Stimulated activated naive B cell treated with anti-CD40 and anti-IgM and Interleukin-4, amounts not matched to agents 10 μg/mL and 1 μg/mL and 100 μg/mL, for 72 hours (primary cell): ENCODE results near the gene STK11.
A peak's percentile ranks its signal among the peaks of the same experiment; 100 is the strongest.

Experiments used
- ATAC-seq, 2 donors: fragments of 150-1000 bp; cut with Tn5 transposase; replicated peaks; 2 replicates each; pipeline ENCODE4 v1.10.0; 2021; ENCODE audit warnings: moderate library complexity in 1 of 2
- DNase-seq: peaks from one replicate; pipeline ENCODE4 v3.0.0; 2021
- H3K27ac Mint-ChIP-seq: one replicate; pipeline ENCODE4 v1.8.0; 2022; ENCODE audit warnings: mild to moderate bottlenecking, mixed read lengths
- H3K27me3 Mint-ChIP-seq, 2 donors: one replicate each; pipeline ENCODE4 v1.8.0; 2022; ENCODE audit warnings: mixed read lengths in 2 of 2
- H3K36me3 Mint-ChIP-seq, 2 donors: one replicate each; pipeline ENCODE4 v1.8.0; 2022; ENCODE audit warnings: mixed read lengths in 2 of 2, mild to moderate bottlenecking in 1 of 2
- H3K4me1 Mint-ChIP-seq, 2 donors: one replicate each; pipeline ENCODE4 v1.8.0; 2022; ENCODE audit warnings: mixed read lengths in 2 of 2, mild to moderate bottlenecking in 1 of 2
- H3K4me3 Mint-ChIP-seq, 2 donors: one replicate each; pipeline ENCODE4 v1.8.0; 2022; ENCODE audit warnings: mild to moderate bottlenecking in 2 of 2, mixed read lengths in 2 of 2, moderate library complexity in 1 of 2
- H3K9me3 Mint-ChIP-seq, 2 donors: one replicate each; pipeline ENCODE4 v1.8.0; 2022; ENCODE audit warnings: mixed read lengths in 2 of 2, mild to moderate bottlenecking in 1 of 2

STK11 gene

GRCh38 chr19:1258163-1258492, 52.5 kb downstream of the STK11 start:
- Mint-ChIP-seq H3K4me3 (peak overlapping the region; percentile 41 to 56), H3K4me1 (peaks cover 47 to 79% of the 10 kb centered on the region in 2 donors), H3K36me3 (peaks cover 29 to 34% of the 10 kb centered on the region in 2 donors), H3K27ac (peak overlapping the region; percentile 78), H3K9me3 (no peaks in the 10 kb centered on the region), H3K27me3 (no peaks in the 10 kb centered on the region)
- no peak for DNase-seq
- no peak for ATAC-seq

- H3K27ac Mint-ChIP-seq: peak overlapping the region; percentile 98
- peak overlapping the region; percentile 92 to 97 for H3K4me3 Mint-ChIP-seq
- DNase-seq (no peak), ATAC-seq (no peak)
- H3K27me3 Mint-ChIP-seq: no peaks in the 10 kb centered on the region
- peaks cover 46 to 79% of the 10 kb centered on the region in 2 donors for H3K4me1 Mint-ChIP-seq
- H3K9me3 Mint-ChIP-seq: no peaks in the 10 kb centered on the region
- peaks cover 23 to 32% of the 10 kb centered on the region in 2 donors for H3K36me3 Mint-ChIP-seq
Measured at GRCh38 chr19:1258707-1259205, 53.2 kb downstream of the STK11 start.

- ATAC-seq (peak; percentile 43 to 44), DNase-seq (peak; percentile 72)
- Mint-ChIP-seq H3K4me1 (peaks cover 51 to 83% of the 10 kb centered on the region in 2 donors), H3K27ac (peak overlapping the region; percentile 98), H3K4me3 (peak overlapping the region; percentile 92 to 97), H3K36me3 (peaks cover 28 to 37% of the 10 kb centered on the region in 2 donors), H3K9me3 (no peaks in the 10 kb centered on the region), H3K27me3 (no peaks in the 10 kb centered on the region)
Measured at GRCh38 chr19:1259206-1259875, 53.8 kb downstream of the STK11 start.

- no peaks in the 10 kb centered on the region for H3K9me3 Mint-ChIP-seq
- peak; percentile 29 to 31 for ATAC-seq
- DNase-seq: peak; percentile 68
- H3K36me3 Mint-ChIP-seq: peaks cover 25 to 36% of the 10 kb centered on the region in 2 donors
- peak overlapping the region; percentile 92 to 97 for H3K4me3 Mint-ChIP-seq
- peaks cover 54 to 83% of the 10 kb centered on the region in 2 donors for H3K4me1 Mint-ChIP-seq
- H3K27me3 Mint-ChIP-seq: no peaks in the 10 kb centered on the region
- peak overlapping the region; percentile 98 for H3K27ac Mint-ChIP-seq
Measured at GRCh38 chr19:1259876-1260748, 54.5 kb downstream of the STK11 start.

- Mint-ChIP-seq H3K36me3 (peaks cover 21 to 34% of the 10 kb centered on the region in 2 donors), H3K27me3 (no peaks in the 10 kb centered on the region), H3K4me1 (peaks cover 55 to 83% of the 10 kb centered on the region in 2 donors), H3K4me3 (peak overlapping the region; percentile 92 to 97), H3K9me3 (no peaks in the 10 kb centered on the region), H3K27ac (peak overlapping the region; percentile 98)
- ATAC-seq (peak; percentile 65 to 72), DNase-seq (peak; percentile 98)
Measured at GRCh38 chr19:1260749-1261537, 55.4 kb downstream of the STK11 start.

GRCh38 chr19:1261538-1261797, 55.9 kb downstream of the STK11 start:
- peak overlapping the region; percentile 98 for H3K27ac Mint-ChIP-seq
- H3K4me3 Mint-ChIP-seq: peak overlapping the region; percentile 92 to 97
- H3K9me3 Mint-ChIP-seq: no peaks in the 10 kb centered on the region
- ATAC-seq: no peak
- H3K4me1 Mint-ChIP-seq: peaks cover 58 to 85% of the 10 kb centered on the region in 2 donors
- H3K27me3 Mint-ChIP-seq: no peaks in the 10 kb centered on the region
- no peak for DNase-seq
- H3K36me3 Mint-ChIP-seq: peaks cover 21 to 34% of the 10 kb centered on the region in 2 donors

- H3K9me3 Mint-ChIP-seq: no peaks in the 10 kb centered on the region
- H3K27me3 Mint-ChIP-seq: no peaks in the 10 kb centered on the region
- peak overlapping the region; percentile 92 to 97 for H3K4me3 Mint-ChIP-seq
- DNase-seq: no peak
- H3K27ac Mint-ChIP-seq: peak overlapping the region; percentile 98
- no peak for ATAC-seq
- peaks cover 59 to 86% of the 10 kb centered on the region in 2 donors for H3K4me1 Mint-ChIP-seq
- H3K36me3 Mint-ChIP-seq: peaks cover 21 to 34% of the 10 kb centered on the region in 2 donors
Measured at GRCh38 chr19:1261798-1262622, 56.4 kb downstream of the STK11 start.

GRCh38 chr19:1262623-1263123, 57.1 kb downstream of the STK11 start:
- ATAC-seq: no peak
- H3K4me3 Mint-ChIP-seq: peak overlapping the region; percentile 89 to 97
- peaks cover 18 to 29% of the 10 kb centered on the region in 2 donors for H3K36me3 Mint-ChIP-seq
- no peaks in the 10 kb centered on the region for H3K27me3 Mint-ChIP-seq
- no peaks in the 10 kb centered on the region for H3K9me3 Mint-ChIP-seq
- DNase-seq: no peak
- H3K4me1 Mint-ChIP-seq: peaks cover 61 to 87% of the 10 kb centered on the region in 2 donors
- H3K27ac Mint-ChIP-seq: peak overlapping the region; percentile 95

- no peak for DNase-seq
- Mint-ChIP-seq H3K4me3 (peak overlapping the region; percentile 89 to 97), H3K36me3 (peaks cover 14 to 24% of the 10 kb centered on the region in 2 donors), H3K27me3 (no peaks in the 10 kb centered on the region), H3K9me3 (no peaks in the 10 kb centered on the region), H3K27ac (peak overlapping the region; percentile 95), H3K4me1 (peaks cover 61 to 87% of the 10 kb centered on the region in 2 donors)
- ATAC-seq: no peak
Measured at GRCh38 chr19:1263188-1263587, 57.6 kb downstream of the STK11 start.

GRCh38 chr19:1264801-1265614, 59.4 kb downstream of the STK11 start:
- peaks cover 63 to 84% of the 10 kb centered on the region in 2 donors for H3K4me1 Mint-ChIP-seq

GRCh38 chr19:1265615-1266128, 60.1 kb downstream of the STK11 start:
- peak overlapping the region; percentile 81 to 87 for H3K4me3 Mint-ChIP-seq
- H3K27me3 Mint-ChIP-seq: no peaks in the 10 kb centered on the region
- peaks cover 22 to 34% of the 10 kb centered on the region in 2 donors for H3K36me3 Mint-ChIP-seq
- DNase-seq (no peak), ATAC-seq (peak; percentile 12 to 15)
- H3K4me1 Mint-ChIP-seq: peaks cover 68 to 85% of the 10 kb centered on the region in 2 donors
- H3K9me3 Mint-ChIP-seq: no peaks in the 10 kb centered on the region
- H3K27ac Mint-ChIP-seq: peak overlapping the region; percentile 95

More at GRCh38 chr19:1264801-1265614, 59.4 kb downstream of the STK11 start:
- peaks cover 16 to 27% of the 10 kb centered on the region in 2 donors for H3K36me3 Mint-ChIP-seq
- ATAC-seq (peak; percentile 10 to 12), DNase-seq (peak; percentile 72)
- H3K27ac Mint-ChIP-seq: peak overlapping the region; percentile 95
- peak overlapping the region; percentile 75 to 81 for H3K4me3 Mint-ChIP-seq
- no peaks in the 10 kb centered on the region for H3K9me3 Mint-ChIP-seq
- no peaks in the 10 kb centered on the region for H3K27me3 Mint-ChIP-seq

- H3K36me3 Mint-ChIP-seq: peaks cover 28 to 39% of the 10 kb centered on the region in 2 donors
- H3K9me3 Mint-ChIP-seq: no peaks in the 10 kb centered on the region
- peak overlapping the region; percentile 79 to 87 for H3K4me3 Mint-ChIP-seq
- DNase-seq (peak; percentile 89), ATAC-seq (peak; percentile 27 to 46)
- H3K27ac Mint-ChIP-seq: peak overlapping the region; percentile 93
- peaks cover 74 to 89% of the 10 kb centered on the region in 2 donors for H3K4me1 Mint-ChIP-seq
- no peaks in the 10 kb centered on the region for H3K27me3 Mint-ChIP-seq
Measured at GRCh38 chr19:1266129-1266915, 60.7 kb downstream of the STK11 start.
